Upper lobe of right lung (tissue), 1 donor: ENCODE data around the gene OGDHL. TPM values are rescaled to one million over a fixed set of nuclear protein-coding genes. Genes with fewer than 3 reads are reported as not detected.

Source experiments
- ATAC-seq: fragments of 200-7000 bp; cut with Tn5 transposase; one replicate; pipeline ENCODE4 v1.9.1; 2020; ENCODE audit warnings: mild to moderate bottlenecking, moderate library complexity
- DNase-seq: peaks from one replicate; pipeline ENCODE4 v3.0.0-alpha.2; 2020
- H3K27ac ChIP-seq: fragments of 200-600 bp; one replicate; pipeline ENCODE4 v1.8.0; 2022
- H3K27me3 ChIP-seq: fragments of 200-600 bp; one replicate; pipeline ENCODE4 v1.8.0; 2022; ENCODE audit warnings: mild to moderate bottlenecking
- H3K36me3 ChIP-seq: fragments of 200-600 bp; one replicate; pipeline ENCODE4 v1.8.0; 2022
- H3K4me1 ChIP-seq: fragments of 200-600 bp; one replicate; pipeline ENCODE4 v1.8.0; 2022
- H3K4me3 ChIP-seq: fragments of 200-600 bp; one replicate; pipeline ENCODE4 v1.8.0; 2022; ENCODE audit warnings: mild to moderate bottlenecking
- H3K9me3 ChIP-seq: fragments of 200-600 bp; one replicate; pipeline ENCODE4 v1.8.0; 2022
- CTCF ChIP-seq: fragments of 200-600 bp; IDR thresholded peaks from one replicate; pipeline ENCODE4 v1.8.0; 2022; ENCODE audit warnings: antibody characterized with exemption
- intact Hi-C: fragments of 100-400 bp; cut with DNase I; formaldehyde crosslinking; loops from one replicate; pipeline ENCODE4 v1.11.0; 2022
- total RNA-seq: library from RNA; stranded (reverse); fragmentation: NEBNext Ultra II Directional; extraction: Animal tissue kit (Norgen Biotek cat#: 25700); gene quantifications from one replicate; pipeline ENCODE4 v1.2.1, GENCODE V29; 2021
- donor health status: DM: no; HTN: yes; CAD: no; lungs with severe emphysema.

OGDHL gene
- total RNA-seq, 1 donor from 2014 or later: 0.69 TPM

GRCh38 chr10:49769692-49770091, 7.6 kb upstream of the OGDHL start:
- intact Hi-C loops: no loop called here
- no peak for ATAC-seq
- Histone ChIP-seq H3K36me3 (no peaks in the 10 kb centered on the region), H3K27ac (no peak overlapping the region), H3K4me1 (no peaks in the 10 kb centered on the region), H3K27me3 (peaks cover 50% of the 10 kb centered on the region), H3K9me3 (no peaks in the 10 kb centered on the region), H3K4me3 (no peak overlapping the region)
- no peak for TF ChIP-seq CTCF
- no peak for DNase-seq

GRCh38 chr10:49768731-49769130, 6.6 kb upstream of the OGDHL start:
- Histone ChIP-seq H3K36me3 (no peaks in the 10 kb centered on the region), H3K27me3 (peaks cover 50% of the 10 kb centered on the region), H3K4me3 (no peak overlapping the region), H3K4me1 (no peaks in the 10 kb centered on the region), H3K27ac (no peak overlapping the region), H3K9me3 (no peaks in the 10 kb centered on the region)
- intact Hi-C loops: no loop called here
- ATAC-seq: no peak
- DNase-seq: no peak
- no peak for TF ChIP-seq CTCF

GRCh38 chr10:49768329-49768728, 6.2 kb upstream of the OGDHL start:
- Histone ChIP-seq H3K36me3 (no peaks in the 10 kb centered on the region), H3K9me3 (no peaks in the 10 kb centered on the region), H3K27me3 (peaks cover 50% of the 10 kb centered on the region), H3K4me3 (no peak overlapping the region), H3K4me1 (no peaks in the 10 kb centered on the region), H3K27ac (no peak overlapping the region)
- no peak for ATAC-seq
- intact Hi-C loops: no loop called here
- no peak for DNase-seq
- no peak for TF ChIP-seq CTCF

- DNase-seq: no peak
- Histone ChIP-seq H3K4me3 (no peak overlapping the region), H3K27me3 (peaks cover 49% of the 10 kb centered on the region), H3K36me3 (no peaks in the 10 kb centered on the region), H3K9me3 (no peaks in the 10 kb centered on the region), H3K27ac (no peak overlapping the region), H3K4me1 (no peaks in the 10 kb centered on the region)
- intact Hi-C loops: no loop called here
- no peak for TF ChIP-seq CTCF
- no peak for ATAC-seq
Observed at GRCh38 chr10:49767752-49768151, 5.6 kb upstream of the OGDHL start.

- TF ChIP-seq CTCF: no peak
- H3K27me3 ChIP-seq: peaks cover 57% of the 10 kb centered on the region
- H3K4me3 ChIP-seq: no peak overlapping the region
- no peaks in the 10 kb centered on the region for H3K4me1 ChIP-seq
- ATAC-seq: no peak
- DNase-seq: no peak
- intact Hi-C loops: no loop called here
- no peak overlapping the region for H3K27ac ChIP-seq
- H3K36me3 ChIP-seq: no peaks in the 10 kb centered on the region
- no peaks in the 10 kb centered on the region for H3K9me3 ChIP-seq
Observed at GRCh38 chr10:49766484-49766883, 4.4 kb upstream of the OGDHL start.

- DNase-seq (no peak), ATAC-seq (no peak)
- Histone ChIP-seq H3K36me3 (no peaks in the 10 kb centered on the region), H3K27ac (no peak overlapping the region), H3K9me3 (no peaks in the 10 kb centered on the region), H3K4me1 (no peaks in the 10 kb centered on the region), H3K4me3 (peak overlapping the region; percentile 49), H3K27me3 (peaks cover 34% of the 10 kb centered on the region)
- TF ChIP-seq CTCF: no peak
- intact Hi-C loops: no loop called here
Observed at GRCh38 chr10:49762566-49762877, 399 bp upstream of the OGDHL start.
